Epithelial cell of esophagus (primary cell): ENCODE results near the gene ENSA.
"Not testable (repeated sequence)": the region's sequence is repeated elsewhere in the genome, so short reads cannot be mapped to it uniquely, and the experiment has no call there.

ENCODE experiments used
- DNase-seq: peaks from one replicate; pipeline ENCODE4 v3.0.0; 2010; ENCODE audit warnings: low read depth
- H3K4me3 ChIP-seq: 2 replicates; pipeline ENCODE4 v1.5.1; 2011; ENCODE audit warnings: mild to moderate bottlenecking, low read length, control low read depth
- TF ChIP-seq, protein P1 (sequence below): IDR thresholded peaks from 2 replicates; pipeline ENCODE4 v1.5.1; 2011; ENCODE audit warnings: low read depth, mild to moderate bottlenecking, low read length, control low read depth, inconsistent platforms; ENCODE audit not compliant: insufficient read depth; ENCODE audit errors: missing control alignments

The ENSA gene

DNA sequence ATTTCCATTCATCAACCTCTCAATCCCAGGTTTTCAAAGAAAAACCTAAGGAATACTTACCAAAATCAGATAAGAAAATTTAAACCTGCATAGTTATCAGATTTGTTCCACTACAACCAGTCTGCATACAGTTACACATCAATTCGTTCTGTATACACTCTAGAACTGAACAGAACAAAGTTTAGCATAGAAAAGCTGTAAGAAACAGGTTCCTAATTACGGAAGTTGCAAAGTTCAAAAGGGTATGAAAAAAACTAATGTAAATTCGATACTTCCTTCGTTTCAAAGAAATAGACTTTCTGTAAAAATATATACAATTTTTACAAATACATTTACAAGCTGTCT lies 53.1 kb downstream of the ENSA start:
- peak overlapping the region; percentile 98 for H3K4me3 ChIP-seq

DNA sequence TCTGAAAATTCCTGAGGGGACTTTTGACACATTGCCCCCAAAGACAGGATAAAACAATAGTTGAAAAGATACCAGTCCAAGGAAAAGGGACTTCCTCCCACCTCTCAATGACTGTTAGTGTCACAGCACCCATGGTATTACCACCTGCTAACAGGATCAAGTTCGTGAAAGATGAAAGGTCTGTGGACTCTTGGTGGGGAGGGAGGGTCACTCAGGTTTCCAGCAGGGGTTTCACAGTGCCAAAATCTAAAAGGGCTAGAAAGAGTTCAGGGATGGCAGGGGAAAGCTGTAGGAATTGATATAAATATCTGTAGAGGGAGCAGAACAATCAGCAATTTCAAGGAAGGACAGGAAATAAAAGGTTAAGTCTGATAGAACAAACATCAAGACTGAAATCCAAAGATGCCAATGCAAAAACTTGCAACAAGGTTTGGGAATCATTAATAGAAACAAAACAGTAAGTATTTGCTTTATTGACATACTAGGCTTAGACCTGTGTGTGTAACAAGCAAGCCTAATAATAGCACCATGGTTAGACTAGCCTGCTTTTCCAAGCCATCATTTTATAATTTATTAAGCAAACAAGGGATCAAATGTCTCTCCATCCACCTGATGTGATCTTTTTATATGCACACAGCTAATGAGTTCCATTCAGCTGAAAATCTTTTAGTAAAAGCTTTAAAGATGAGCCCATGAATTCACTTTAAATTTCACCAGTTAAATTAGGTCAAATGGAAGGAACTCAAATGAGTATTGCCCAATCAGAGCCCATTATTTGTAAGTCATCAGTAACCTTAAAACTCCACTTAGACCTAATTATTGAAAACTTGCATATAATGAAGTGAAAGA lies 53.7 kb downstream of the ENSA start:
- DNase-seq: no peak
- peak overlapping the region; percentile 98 for H3K4me3 ChIP-seq
- TF ChIP-seq, protein P1, sequence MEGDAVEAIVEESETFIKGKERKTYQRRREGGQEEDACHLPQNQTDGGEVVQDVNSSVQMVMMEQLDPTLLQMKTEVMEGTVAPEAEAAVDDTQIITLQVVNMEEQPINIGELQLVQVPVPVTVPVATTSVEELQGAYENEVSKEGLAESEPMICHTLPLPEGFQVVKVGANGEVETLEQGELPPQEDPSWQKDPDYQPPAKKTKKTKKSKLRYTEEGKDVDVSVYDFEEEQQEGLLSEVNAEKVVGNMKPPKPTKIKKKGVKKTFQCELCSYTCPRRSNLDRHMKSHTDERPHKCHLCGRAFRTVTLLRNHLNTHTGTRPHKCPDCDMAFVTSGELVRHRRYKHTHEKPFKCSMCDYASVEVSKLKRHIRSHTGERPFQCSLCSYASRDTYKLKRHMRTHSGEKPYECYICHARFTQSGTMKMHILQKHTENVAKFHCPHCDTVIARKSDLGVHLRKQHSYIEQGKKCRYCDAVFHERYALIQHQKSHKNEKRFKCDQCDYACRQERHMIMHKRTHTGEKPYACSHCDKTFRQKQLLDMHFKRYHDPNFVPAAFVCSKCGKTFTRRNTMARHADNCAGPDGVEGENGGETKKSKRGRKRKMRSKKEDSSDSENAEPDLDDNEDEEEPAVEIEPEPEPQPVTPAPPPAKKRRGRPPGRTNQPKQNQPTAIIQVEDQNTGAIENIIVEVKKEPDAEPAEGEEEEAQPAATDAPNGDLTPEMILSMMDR: no peak

More for the DNA sequence above, 53.1 kb downstream of the ENSA start:
- no peak for DNase-seq
- TF ChIP-seq, protein P1: no peak

DNA sequence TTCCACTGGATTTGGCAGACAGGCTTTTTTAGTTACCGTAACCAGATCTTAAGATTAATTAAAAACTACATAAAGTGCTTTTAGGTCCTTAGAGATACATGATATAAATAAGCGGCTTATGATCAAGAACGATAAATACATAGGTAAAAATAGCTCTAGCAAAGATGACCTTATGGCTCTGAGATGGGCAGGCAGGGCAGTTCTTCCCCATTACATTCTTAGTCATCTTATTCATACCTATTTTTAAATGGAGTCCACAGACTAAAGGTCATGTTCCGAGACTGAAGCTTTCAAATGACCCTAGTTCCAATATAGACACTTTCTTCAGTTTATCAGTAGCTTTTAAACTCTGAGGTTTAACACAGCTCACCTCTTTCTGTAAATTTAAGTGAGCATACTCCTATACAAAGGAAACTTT lies 54.3 kb downstream of the ENSA start:
- TF ChIP-seq, protein P1: no peak
- H3K4me3 ChIP-seq: peak overlapping the region; percentile 98
- no peak for DNase-seq

DNA sequence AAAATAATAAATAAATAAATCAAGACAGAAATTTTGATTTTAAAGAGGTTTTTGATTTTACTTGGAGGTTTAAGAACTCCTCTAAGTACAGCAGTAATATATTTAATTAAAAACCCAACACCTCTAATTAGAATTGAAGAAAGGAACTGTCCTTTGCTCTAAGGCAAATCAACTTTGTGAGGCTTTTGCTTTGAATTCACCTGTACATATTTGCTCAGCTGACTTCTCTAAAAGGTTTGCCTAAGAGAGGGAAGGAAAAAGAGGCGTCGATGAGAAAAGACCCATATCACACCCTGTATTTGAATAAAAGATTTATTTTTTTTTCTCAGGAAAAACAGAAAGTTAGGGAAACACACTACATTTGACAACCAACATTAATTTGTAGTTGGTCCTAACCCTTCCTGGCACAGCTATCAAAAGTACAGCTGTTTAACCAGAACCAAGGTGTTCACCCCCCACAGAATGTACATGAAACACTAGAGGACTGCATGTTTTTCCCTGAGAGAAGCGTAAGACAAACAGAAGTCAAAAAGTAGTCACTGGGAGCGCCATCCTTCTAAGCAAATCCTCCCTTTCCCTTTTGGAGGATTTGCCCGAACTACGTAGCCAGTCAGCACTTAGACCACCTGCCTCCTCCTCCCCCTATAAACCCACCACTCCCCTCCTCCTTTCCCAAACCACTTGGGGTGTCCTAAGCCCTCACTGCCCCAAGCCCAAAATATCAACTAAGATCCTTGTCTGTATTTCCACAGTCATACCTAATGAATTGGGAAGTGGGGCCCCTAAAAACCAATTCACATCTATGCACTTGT lies 54.9 kb downstream of the ENSA start:
- DNase-seq: no peak
- H3K4me3 ChIP-seq: peak overlapping the region; percentile 98
- TF ChIP-seq, protein P1: no peak

DNA sequence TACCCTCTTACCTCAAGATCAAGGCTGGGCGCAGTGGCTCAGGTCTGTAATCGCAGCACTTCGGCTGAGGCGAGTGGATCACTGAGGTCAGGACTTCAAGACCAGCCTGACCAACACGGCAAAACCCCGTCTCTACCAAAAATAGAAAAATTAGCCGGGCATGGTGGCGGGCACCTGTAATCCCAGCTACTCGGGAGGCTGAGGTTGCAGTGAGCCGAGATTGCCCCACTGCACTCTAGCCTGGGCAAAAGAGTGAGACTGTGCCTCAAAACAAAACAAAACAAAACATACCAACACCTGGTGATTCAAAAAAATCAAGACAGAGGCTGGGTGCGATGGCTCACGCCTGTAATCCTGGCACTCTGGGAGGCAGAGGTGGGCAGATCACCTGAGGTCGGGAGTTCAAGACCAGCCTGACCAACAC lies 55.8 kb downstream of the ENSA start:
- not testable (repeated sequence) for DNase-seq, H3K4me3 ChIP-seq

DNA sequence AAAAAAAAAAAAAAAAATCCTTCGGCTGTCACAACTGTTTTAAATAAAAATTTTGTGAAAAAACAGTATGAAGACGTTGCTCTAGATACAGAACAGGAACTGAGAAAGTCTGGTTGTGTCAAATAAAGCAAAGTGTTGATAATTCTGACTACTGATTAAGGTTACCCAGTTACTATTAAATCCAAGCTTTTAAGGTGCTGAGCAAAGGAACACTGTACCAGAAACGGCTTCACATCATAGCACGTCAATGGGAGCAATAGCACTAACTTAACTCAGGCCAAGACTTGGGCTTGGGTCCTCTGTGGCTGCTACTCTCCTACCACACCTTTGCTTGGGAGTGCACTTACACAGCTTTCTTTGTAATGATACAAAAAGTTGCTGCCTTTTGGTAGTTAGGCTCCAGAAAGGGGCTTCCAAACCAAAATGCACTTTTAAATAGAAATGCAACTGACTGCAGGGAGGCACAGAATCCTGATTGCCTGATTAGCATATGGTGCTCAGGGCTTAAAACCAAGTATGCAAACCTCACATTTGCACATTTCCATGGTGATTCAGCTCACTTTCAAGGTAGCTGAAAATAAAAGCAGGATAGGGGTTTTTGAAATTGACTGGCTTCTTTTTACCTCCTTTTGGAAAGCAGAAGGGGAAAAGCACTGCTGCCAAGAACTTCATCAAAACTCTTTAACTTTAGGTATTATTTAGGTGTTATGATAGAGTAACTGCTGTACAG lies 56.3 kb downstream of the ENSA start:
- no peak overlapping the region for H3K4me3 ChIP-seq
- DNase-seq: peak; percentile 34
- TF ChIP-seq, protein P1: no peak
